ENCODE measurements around the gene ZDHHC21. TPM values are rescaled to one million over a fixed set of nuclear protein-coding genes. Genes with fewer than 3 reads are reported as not detected.

ZDHHC21 gene
- total and polyA plus RNA-seq, 2 of the 8 experiments (the other 6 are each of a cell fraction or from before 2014, with no cell fraction given) = 1.9 to 6.0 TPM

DNA sequence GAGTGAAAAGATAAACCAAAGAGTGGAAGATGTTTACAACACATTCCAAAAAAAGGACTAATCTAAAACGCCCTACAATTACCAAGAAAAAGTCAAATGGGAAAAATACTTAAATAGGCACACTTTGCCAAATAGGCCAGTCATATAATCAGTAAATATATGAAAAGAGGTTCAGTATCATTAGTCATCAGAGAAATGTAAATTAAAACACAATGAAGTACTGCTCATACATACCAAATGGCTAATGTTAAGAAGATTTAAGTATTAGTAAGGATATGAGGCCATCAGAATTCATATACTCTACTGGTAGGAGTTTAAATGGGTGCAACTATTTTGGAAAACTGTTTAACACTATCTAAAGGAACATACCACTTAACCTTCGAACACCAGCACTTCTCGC lies 47.6 kb downstream of the ZDHHC21 start:
- Histone ChIP-seq H4K20me1 (replicated peaks in 1 of 2; ENCODE audit: control insufficient read depth in 1 of 2, insufficient read depth in 2 of 2, low read length in 2 of 2) (no peaks in the 10 kb centered on the region), H3K4me3 (ENCODE audit: extremely low read depth in 1 of 4, insufficient read depth in 2 of 4, low read depth in 3 of 4, low read length in 4 of 4) (no peak overlapping the region), H3K14ac (ENCODE audit: insufficient read length) (no peak overlapping the region), H2BK20ac (ENCODE audit: low read length) (no peak overlapping the region), H3K9me3 (ENCODE audit: insufficient read depth in 2 of 2, low read depth in 1 of 2, low read length in 1 of 2) (no peaks in the 10 kb centered on the region), H3K23ac (ENCODE audit: insufficient read length) (no peak overlapping the region), H3K79me2 (ENCODE audit: control insufficient read depth in 1 of 2, insufficient read depth in 2 of 2, low read length in 2 of 2) (no peaks in the 10 kb centered on the region), H2BK15ac (ENCODE audit: low read length) (no peak overlapping the region), H2AFZ (ENCODE audit: low read length) (no peak overlapping the region), H3K56ac (replicated peaks; ENCODE audit: insufficient read length, low read depth, low read length) (no peak overlapping the region), H3K4me1 (replicated peaks in 1 of 4; ENCODE audit: control insufficient read depth in 3 of 4, insufficient read depth in 4 of 4, low read length in 3 of 4) (no peaks in the 10 kb centered on the region), H2BK12ac (ENCODE audit: low read depth, low read length) (no peak overlapping the region), H3K4ac (replicated peaks; ENCODE audit: insufficient read length, low read depth, low read length) (no peak overlapping the region), H3K4me2 (ENCODE audit: insufficient read depth in 1 of 2, low read depth in 2 of 2, low read length in 2 of 2) (no peak overlapping the region), H2BK120ac (replicated peaks; ENCODE audit: low read depth, low read length) (no peak overlapping the region), H4K8ac (ENCODE audit: extremely low read depth, insufficient read depth, low read length) (no peak overlapping the region), H3K79me1 (ENCODE audit: low read depth, low read length) (no peaks in the 10 kb centered on the region), H3K18ac (ENCODE audit: extremely low read depth, low read length) (no peak overlapping the region), H3K23me2 (ENCODE audit: low read depth, low read length) (peaks cover 3% of the 10 kb centered on the region; the same call in 1 of the 2 replicates), H3K9ac (replicated peaks in 1 of 4; ENCODE audit: extremely low read depth in 1 of 4, low read depth in 3 of 4, low read length in 3 of 4) (no peak overlapping the region), H3K27ac (ENCODE audit: low read depth, low read length) (no peak overlapping the region), H2AK5ac (ENCODE audit: low read depth, low read length) (no peak overlapping the region), H4K5ac (ENCODE audit: insufficient read length, low read depth, low read length) (no peak overlapping the region), H3K36me3 (ENCODE audit: control insufficient read depth in 2 of 4, insufficient read depth in 4 of 4, low read length in 3 of 4) (no peaks in the 10 kb centered on the region), H3K27me3 (replicated peaks in 1 of 4; ENCODE audit: control insufficient read depth in 3 of 4, extremely low read depth in 1 of 4, insufficient read depth in 3 of 4, low read length in 3 of 4) (no peaks in the 10 kb centered on the region), H2BK5ac (ENCODE audit: low read depth, low read length) (no peak overlapping the region), H4K91ac (replicated peaks; ENCODE audit: insufficient read length, low read length) (no peak overlapping the region)
- no peak for DNase-seq (ENCODE audit: low read depth in 1 of 2, low spot score in 2 of 2)
- ChIA-PET CTCF (ENCODE audit: partially characterized antibody) (no interaction called here), POLR2A (ENCODE audit: partially characterized antibody) (no interaction called here)
- 92% methylated on average over 3 of the region's 3 CpGs; no CpG with 5 or more reads in 1 of the 2 experiments for WGBS, 2 experiments (ENCODE audit: extremely low coverage in 1 of 2, insufficient coverage in 1 of 2, insufficient read length in 1 of 2, insufficient replicate concordance in 2 of 2, low coverage in 1 of 2, low lambda C conversion rate in 2 of 2, missing lambda C conversion rate in 1 of 2)
- no peak for FAIRE-seq
- TF ChIP-seq CHD1 (IDR thresholded peaks at IDR 0.05; ENCODE audit: low read depth, low read length) (no peak), EZH2 (IDR thresholded peaks at IDR 0.05; ENCODE audit: low read depth, low read length, severe bottlenecking) (no peak), SIRT6 (IDR thresholded peaks at IDR 0.05; ENCODE audit: low read length) (no peak)
- TF ChIP-seq, protein P1, sequence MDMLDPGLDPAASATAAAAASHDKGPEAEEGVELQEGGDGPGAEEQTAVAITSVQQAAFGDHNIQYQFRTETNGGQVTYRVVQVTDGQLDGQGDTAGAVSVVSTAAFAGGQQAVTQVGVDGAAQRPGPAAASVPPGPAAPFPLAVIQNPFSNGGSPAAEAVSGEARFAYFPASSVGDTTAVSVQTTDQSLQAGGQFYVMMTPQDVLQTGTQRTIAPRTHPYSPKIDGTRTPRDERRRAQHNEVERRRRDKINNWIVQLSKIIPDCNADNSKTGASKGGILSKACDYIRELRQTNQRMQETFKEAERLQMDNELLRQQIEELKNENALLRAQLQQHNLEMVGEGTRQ (IDR thresholded peaks at IDR 0.05; ENCODE audit: low read length) = no peak
